SU-DHL-6 (cell line): ENCODE results near the gene ORMDL3.

Experiments
- EZH2phosphoT487 ChIP-seq: fragments of 200-600 bp; sonication (generic), shearing (Covaris generic); conservative IDR thresholded peaks from 2 replicates; pipeline ENCODE4 v1.6.1; 2018; ENCODE audit warnings: mild to moderate bottlenecking, antibody characterized with exemption, low read length, moderate library complexity, mixed read lengths
- TF ChIP-seq, protein P1 (sequence below): fragments of 200-600 bp; sonication (generic); IDR thresholded peaks from one replicate; pipeline ENCODE4 v1.5.1; 2017; ENCODE audit warnings: antibody characterized with exemption, mild to moderate bottlenecking, low read length, moderate library complexity; ENCODE audit not compliant: insufficient read depth, poor library complexity, severe bottlenecking

DNA sequence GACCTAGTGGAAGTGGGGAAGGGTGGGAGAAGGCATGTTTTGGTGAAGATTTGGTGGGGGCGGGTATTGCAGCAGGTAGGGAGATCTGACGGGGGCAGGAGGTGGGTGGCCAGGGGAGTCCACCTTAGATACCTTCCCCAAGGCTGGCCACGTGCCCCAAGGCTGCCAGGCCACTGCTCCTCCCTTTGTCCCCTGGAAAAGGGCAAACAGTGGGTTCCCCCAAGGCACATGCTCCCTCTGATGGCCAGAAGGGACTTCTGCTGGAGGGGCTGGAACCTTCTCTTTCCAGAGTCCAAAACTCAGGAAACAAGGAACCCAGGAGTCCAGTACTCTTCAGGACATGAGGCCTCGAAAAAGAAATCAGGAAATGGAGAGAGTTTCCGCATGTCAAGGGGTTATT is 47.0 kb upstream of the ORMDL3 start:
- TF ChIP-seq, protein P1, sequence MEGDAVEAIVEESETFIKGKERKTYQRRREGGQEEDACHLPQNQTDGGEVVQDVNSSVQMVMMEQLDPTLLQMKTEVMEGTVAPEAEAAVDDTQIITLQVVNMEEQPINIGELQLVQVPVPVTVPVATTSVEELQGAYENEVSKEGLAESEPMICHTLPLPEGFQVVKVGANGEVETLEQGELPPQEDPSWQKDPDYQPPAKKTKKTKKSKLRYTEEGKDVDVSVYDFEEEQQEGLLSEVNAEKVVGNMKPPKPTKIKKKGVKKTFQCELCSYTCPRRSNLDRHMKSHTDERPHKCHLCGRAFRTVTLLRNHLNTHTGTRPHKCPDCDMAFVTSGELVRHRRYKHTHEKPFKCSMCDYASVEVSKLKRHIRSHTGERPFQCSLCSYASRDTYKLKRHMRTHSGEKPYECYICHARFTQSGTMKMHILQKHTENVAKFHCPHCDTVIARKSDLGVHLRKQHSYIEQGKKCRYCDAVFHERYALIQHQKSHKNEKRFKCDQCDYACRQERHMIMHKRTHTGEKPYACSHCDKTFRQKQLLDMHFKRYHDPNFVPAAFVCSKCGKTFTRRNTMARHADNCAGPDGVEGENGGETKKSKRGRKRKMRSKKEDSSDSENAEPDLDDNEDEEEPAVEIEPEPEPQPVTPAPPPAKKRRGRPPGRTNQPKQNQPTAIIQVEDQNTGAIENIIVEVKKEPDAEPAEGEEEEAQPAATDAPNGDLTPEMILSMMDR = no peak
- no peak for TF ChIP-seq EZH2phosphoT487
